Stomach (tissue), 9 donors: ENCODE results near the gene TMCO4. TPM values are rescaled to one million over a fixed set of nuclear protein-coding genes. Genes with fewer than 3 reads are reported as not detected.

ENCODE experiments used
- DNase-seq, 2 donors: peaks; one replicate each; pipeline versions ENCODE4 v3.0.0 to v3.0.0-alpha.2; 2013 to 2019
- H3K27ac ChIP-seq, 5 donors: fragments of 200-600 bp in 4 of 5; sonication (generic) in 4 of 5; one replicate each; pipeline ENCODE4 v1.5.1; 2013 to 2019; ENCODE audit warnings: mild to moderate bottlenecking in 1 of 5, moderate library complexity in 1 of 5
- H3K27me3 ChIP-seq, 3 donors: fragments of 200-600 bp; sonication (generic); one replicate each; pipeline ENCODE4 v1.5.1; 2017 to 2019; ENCODE audit warnings: mixed run types in 1 of 3
- H3K36me3 ChIP-seq, 4 donors: fragments of 200-600 bp; sonication (generic); 1 replicate in 3 of 4; 2 replicates in 1 of 4; pipeline ENCODE4 v1.5.1; 2016 to 2019
- H3K4me1 ChIP-seq, 4 donors: fragments of 200-600 bp; sonication (generic); one replicate each; pipeline ENCODE4 v1.5.1; 2016 to 2019
- H3K4me3 ChIP-seq, 4 donors: fragments of 200-600 bp; sonication (generic) in 3 of 4; one replicate each; pipeline ENCODE4 v1.5.1; 2016 to 2019; ENCODE audit warnings: mild to moderate bottlenecking in 1 of 4
- H3K9me3 ChIP-seq, 4 donors: fragments of 200-600 bp; sonication (generic); one replicate each; pipeline ENCODE4 v1.5.1; 2016 to 2019
- EP300 ChIP-seq: sonication (generic); formaldehyde crosslinking; IDR thresholded peaks from one replicate; pipeline ENCODE4 v1.6.1; 2017; ENCODE audit warnings: antibody characterized with exemption
- POLR2A ChIP-seq, 4 donors: fragments of 450-650 bp; IDR thresholded peaks; one replicate each; pipeline ENCODE4 v1.6.1; 2016; ENCODE audit warnings: antibody characterized with exemption in 4 of 4, control low read depth in 2 of 4, mild to moderate bottlenecking in 1 of 4, moderate library complexity in 1 of 4
- POLR2AphosphoS5 ChIP-seq, 3 donors: sonication (generic); formaldehyde crosslinking; IDR thresholded peaks; one replicate each; pipeline ENCODE4 v1.6.1; 2016; ENCODE audit warnings: antibody characterized with exemption in 3 of 3
- WGBS, 5 donors: extraction: QIAGEN DNeasy Blood & Tissue Kit in 3 of 5; methylation state at CpG; one replicate each; pipeline versions ENCODE4 v1.1.5 to v1.1.7; 2013 to 2018; 5-methylcytosine and 5-hydroxymethylcytosine counted together
- intact Hi-C: fragments of 100-400 bp; cut with DNase I; formaldehyde crosslinking; loops from one replicate; pipeline ENCODE4 v1.15.1; 2023; ENCODE audit warnings: low total_unique reads
- polyA plus RNA-seq, 3 donors: library from polyadenylated mRNA; stranded (reverse); fragments of 200-250 nt; gene quantifications; one replicate each; pipeline ENCODE4 v1.2.3, GENCODE V29; 2013
- total RNA-seq, 5 donors: library from RNA; depleted of rRNA; stranded (reverse); fragments of >200 nt; gene quantifications; one replicate each; pipeline versions ENCODE4 v1.1.0 to v1.2.3, GENCODE V29; 2014 to 2016
- TF ChIP-seq, protein P1 (sequence below), 7 experiments: fragments of 450-650 bp in 4 of 7; fragments of 200-600 bp in 3 of 7; sonication (generic) in 3 of 7; IDR thresholded peaks; one replicate each; pipeline ENCODE4 v1.5.1; 2016 to 2019; ENCODE audit warnings: antibody characterized with exemption in 7 of 7, control low read depth in 2 of 7, mild to moderate bottlenecking in 1 of 7
- donor health status: healthy with polysubstance abuse.
- donor health status: Bipolar disorder and iron deficiency.
- donor health status: healthy.

TMCO4 gene
- total and polyA plus RNA-seq, 8 donors, result 5.3 to 326 (median 24.2) TPM

DNA sequence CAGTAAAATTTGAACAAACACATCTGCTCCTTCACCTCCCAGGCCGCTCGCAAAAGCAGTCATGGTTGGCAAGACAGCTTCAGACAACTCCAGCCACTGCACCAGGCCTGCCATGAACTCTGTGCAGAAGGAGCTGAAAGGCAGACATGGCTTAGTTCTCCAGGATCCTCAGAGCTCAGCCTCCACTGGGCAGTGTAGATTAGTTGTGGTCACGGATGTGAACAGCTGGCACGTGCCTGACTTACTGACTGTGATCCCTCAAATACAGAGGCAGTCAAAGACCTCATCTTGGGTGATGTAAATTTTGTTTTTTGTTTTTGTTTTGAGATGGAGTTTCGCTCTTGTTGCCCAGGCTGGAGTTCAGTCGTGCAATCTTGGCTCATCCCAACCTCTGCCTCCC lies 28.4 kb downstream of the TMCO4 start:
- Histone ChIP-seq H3K4me1 (no peaks in the 10 kb centered on the region), H3K27me3 (no peaks in the 10 kb centered on the region), H3K36me3 (peaks cover 18 to 90% (median 89%) of the 10 kb centered on the region in 4 donors), H3K27ac (no peak overlapping the region), H3K9me3 (no peaks in the 10 kb centered on the region), H3K4me3 (no peak overlapping the region)
- no peak for TF ChIP-seq POLR2AphosphoS5 (IDR thresholded peaks at IDR 0.05)
- no peak for TF ChIP-seq POLR2A (IDR thresholded peaks at IDR 0.05)
- TF ChIP-seq EP300, result no peak
- TF ChIP-seq, protein P1, sequence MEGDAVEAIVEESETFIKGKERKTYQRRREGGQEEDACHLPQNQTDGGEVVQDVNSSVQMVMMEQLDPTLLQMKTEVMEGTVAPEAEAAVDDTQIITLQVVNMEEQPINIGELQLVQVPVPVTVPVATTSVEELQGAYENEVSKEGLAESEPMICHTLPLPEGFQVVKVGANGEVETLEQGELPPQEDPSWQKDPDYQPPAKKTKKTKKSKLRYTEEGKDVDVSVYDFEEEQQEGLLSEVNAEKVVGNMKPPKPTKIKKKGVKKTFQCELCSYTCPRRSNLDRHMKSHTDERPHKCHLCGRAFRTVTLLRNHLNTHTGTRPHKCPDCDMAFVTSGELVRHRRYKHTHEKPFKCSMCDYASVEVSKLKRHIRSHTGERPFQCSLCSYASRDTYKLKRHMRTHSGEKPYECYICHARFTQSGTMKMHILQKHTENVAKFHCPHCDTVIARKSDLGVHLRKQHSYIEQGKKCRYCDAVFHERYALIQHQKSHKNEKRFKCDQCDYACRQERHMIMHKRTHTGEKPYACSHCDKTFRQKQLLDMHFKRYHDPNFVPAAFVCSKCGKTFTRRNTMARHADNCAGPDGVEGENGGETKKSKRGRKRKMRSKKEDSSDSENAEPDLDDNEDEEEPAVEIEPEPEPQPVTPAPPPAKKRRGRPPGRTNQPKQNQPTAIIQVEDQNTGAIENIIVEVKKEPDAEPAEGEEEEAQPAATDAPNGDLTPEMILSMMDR (IDR thresholded peaks at IDR 0.05), result no peak
- WGBS, 5 donors, result 93 to 97% (median 95%) methylated on average over 6 of the region's 6 CpGs
- no peak for DNase-seq
- intact Hi-C loops, result no loop called here

GRCh38 chr1:19770436-19771190 lies 29.1 kb downstream of the TMCO4 start:
- no peaks in the 10 kb centered on the region for H3K9me3 ChIP-seq
- H3K36me3 ChIP-seq, result peaks cover 18 to 91% (median 84%) of the 10 kb centered on the region in 4 donors
- H3K4me3 ChIP-seq, result no peak overlapping the region
- H3K4me1 ChIP-seq, result no peaks in the 10 kb centered on the region
- WGBS, 5 donors, result 66 to 70% (median 69%) methylated on average over 10 of the region's 10 CpGs
- no peaks in the 10 kb centered on the region for H3K27me3 ChIP-seq
- intact Hi-C loops, result no loop called here
- H3K27ac ChIP-seq, result no peak overlapping the region
- DNase-seq, result no peak
- TF ChIP-seq POLR2AphosphoS5 (IDR thresholded peaks at IDR 0.05) (no peak), EP300 (no peak), POLR2A (IDR thresholded peaks at IDR 0.05) (no peak)
- TF ChIP-seq, protein P1 (IDR thresholded peaks at IDR 0.05), result no peak

GRCh38 chr1:19769211-19769932 lies 30.3 kb downstream of the TMCO4 start:
- no peaks in the 10 kb centered on the region for H3K9me3 ChIP-seq
- no peak overlapping the region for H3K27ac ChIP-seq
- no peaks in the 10 kb centered on the region for H3K4me1 ChIP-seq
- DNase-seq, result no peak
- no peaks in the 10 kb centered on the region for H3K27me3 ChIP-seq
- intact Hi-C loops, result no loop called here
- H3K36me3 ChIP-seq, result peaks cover 18 to 96% (median 81%) of the 10 kb centered on the region in 4 donors
- TF ChIP-seq EP300, result no peak
- H3K4me3 ChIP-seq, result no peak overlapping the region
- WGBS, 5 donors, result 80 to 88% (median 86%) methylated on average over 10 of the region's 10 CpGs

DNA sequence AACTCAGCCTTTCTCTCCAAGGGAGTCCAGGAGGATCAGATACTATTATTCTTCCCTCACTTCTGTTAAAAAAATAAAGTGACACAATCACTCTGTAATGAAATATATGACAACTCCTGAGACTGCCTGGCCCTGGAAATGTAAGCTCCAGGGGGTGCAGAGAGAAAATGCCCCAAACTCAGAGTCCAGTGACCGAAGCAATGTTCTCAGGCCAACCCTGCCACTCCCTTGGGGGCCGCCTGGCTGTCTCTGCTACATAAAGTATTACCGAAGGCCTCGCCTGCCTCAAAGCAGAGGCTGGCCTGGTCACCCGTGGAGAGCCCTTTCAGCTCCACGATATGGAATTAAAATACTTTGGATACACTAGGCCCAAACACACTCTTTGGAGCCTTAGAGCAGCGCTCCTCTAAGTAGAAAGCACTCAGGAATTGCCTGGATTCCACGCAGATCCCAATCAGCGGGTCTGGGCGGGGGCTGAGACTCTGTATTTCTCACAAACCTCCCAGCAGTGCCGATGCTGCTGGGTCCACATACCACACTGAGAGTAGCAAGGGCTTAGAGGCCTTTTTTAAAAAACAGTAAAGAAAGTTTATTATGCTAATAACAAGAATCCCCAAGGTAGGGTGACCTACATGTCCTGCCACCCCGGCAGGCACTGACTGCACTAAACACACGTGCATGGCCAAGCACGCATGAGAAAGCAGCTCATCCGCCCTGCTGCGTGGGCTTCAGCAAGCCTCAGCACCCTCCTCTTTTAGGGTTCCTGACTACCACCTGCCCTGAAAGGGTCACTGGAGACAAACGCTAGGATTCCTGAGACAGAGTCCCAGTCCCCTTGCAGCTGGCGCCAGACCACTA lies 31.1 kb downstream of the TMCO4 start:
- Histone ChIP-seq H3K9me3 (no peaks in the 10 kb centered on the region), H3K4me3 (no peak overlapping the region), H3K27ac (no peak overlapping the region), H3K36me3 (peaks cover 14 to 95% (median 81%) of the 10 kb centered on the region in 4 donors), H3K4me1 (no peaks in the 10 kb centered on the region), H3K27me3 (no peaks in the 10 kb centered on the region)
- DNase-seq, result no peak
- intact Hi-C loops, result no loop called here
- 83 to 90% (median 89%) methylated on average over 18 of the region's 18 CpGs for WGBS, 5 donors
- TF ChIP-seq POLR2AphosphoS5 (IDR thresholded peaks at IDR 0.05), result no peak
- TF ChIP-seq POLR2A (IDR thresholded peaks at IDR 0.05), result no peak
- TF ChIP-seq, protein P1 (IDR thresholded peaks at IDR 0.05), result no peak
- TF ChIP-seq EP300, result no peak
